GM15510 (cell line): Measurements from ENCODE around the gene TPSD1.
A peak's percentile ranks its signal among the peaks of the same experiment; 100 is the strongest.

Experiments used
- POLR2A ChIP-seq: IDR thresholded peaks from 3 replicates; pipeline ENCODE4 v1.6.1; 2011; ENCODE audit warnings: borderline replicate concordance; ENCODE audit not compliant: insufficient read length; ENCODE audit errors: extremely low read depth

The TPSD1 gene

DNA sequence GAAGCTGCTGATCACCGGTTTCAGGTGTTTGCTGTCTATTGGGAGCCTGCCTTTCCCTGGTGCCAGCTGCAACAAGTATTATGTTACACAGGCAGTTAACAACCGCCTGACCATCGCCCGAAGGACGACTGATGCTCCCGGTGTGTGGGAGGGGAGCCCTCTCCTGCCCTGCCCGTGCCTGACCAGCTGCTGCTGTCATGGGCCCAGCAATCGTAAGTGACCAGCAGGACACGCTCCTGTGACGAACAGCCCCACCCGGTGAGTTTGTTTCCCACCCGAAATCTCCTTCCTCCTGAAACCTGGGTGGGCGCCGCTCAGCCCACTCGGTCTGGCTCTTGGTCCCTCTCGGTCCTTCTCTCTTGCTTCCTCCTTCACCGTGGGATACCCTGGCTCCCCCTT, 35.7 kb downstream of the TPSD1 start:
- no peak for TF ChIP-seq POLR2A

DNA sequence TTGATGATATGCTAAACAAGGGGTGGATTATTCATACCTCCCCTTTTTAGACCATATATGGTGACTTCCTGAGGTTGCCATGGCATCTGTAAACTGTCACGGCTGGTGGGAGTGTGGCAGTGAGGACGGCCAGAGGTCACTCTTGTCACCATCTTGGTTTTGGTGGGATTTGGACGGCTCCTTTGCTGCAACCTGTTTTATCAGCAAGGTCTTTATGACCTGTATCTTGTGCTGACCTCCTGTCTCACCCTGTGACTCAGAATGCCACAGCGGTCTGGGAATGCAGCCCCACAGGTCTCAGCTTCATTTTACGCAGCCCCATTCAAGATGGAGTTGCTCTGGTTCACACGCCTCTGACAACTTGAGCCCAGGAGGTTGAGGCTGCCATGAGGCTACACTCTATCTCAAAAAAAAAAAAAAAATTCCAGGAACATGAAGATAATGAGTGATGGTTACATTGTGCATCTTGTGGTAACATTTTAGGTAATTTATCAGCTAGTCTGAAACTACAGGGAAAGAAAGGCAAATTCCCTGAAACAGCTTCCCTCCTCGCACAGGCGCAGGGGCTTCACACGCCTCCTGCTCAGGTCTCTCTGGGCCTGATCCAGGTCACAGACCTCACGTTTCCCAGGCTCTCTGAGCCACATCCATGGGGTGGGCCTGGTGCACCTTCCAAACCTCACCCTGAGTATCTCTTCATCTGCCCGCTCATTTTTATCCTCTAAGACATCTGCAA, 38.2 kb downstream of the TPSD1 start:
- no peak for TF ChIP-seq POLR2A

DNA sequence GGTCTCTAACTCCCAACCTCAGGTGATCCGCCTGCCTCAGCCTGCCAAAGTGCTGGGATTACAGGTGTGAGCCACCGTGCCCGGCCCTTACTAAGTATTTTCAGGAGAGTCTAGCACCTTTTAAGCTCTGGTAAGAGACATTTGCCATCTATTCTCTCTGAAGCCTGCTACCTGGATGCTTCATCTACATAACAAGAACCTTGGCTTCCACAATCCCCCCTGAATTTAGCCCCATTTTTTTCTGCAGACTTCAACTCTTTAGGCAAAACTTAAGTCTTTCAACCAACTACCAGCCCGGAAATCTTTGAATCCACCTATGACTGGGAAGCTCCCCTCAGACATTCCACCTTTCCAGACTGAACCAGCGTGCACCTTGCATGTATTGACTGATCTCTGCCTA, 39.6 kb downstream of the TPSD1 start:
- TF ChIP-seq POLR2A, result no peak

DNA sequence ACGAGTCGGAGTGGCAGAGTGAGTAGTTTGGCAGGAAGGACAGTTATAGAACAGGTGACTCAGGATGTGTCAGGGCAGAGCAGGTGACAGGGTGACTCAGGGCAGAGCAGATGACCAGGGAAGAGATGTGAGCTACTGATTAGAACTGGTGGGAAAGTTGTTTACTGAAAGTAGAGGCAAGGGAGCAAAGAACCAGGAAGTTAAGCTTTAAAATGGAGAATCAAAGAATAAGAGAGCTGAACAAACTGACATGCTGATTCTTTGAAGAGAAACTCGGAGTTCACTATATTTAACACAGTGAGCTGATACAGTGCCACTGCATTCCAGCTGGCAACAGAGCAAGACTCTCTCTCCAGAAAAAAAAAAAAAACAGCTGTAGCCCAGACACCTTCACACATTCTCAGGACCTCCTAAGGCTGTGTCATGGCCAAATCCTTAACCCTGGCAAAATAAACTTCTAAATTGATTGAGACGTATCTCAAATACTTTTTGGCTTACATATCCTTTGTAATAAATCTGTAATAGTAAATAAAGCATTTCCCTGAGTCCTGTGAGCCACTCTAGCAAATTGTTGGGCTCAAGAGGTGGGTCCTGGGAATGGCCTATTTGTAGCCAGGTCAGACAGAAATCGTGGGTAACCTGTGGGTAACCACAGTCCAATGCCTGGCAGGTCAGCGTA, 41.3 kb downstream of the TPSD1 start:
- no peak for TF ChIP-seq POLR2A

DNA sequence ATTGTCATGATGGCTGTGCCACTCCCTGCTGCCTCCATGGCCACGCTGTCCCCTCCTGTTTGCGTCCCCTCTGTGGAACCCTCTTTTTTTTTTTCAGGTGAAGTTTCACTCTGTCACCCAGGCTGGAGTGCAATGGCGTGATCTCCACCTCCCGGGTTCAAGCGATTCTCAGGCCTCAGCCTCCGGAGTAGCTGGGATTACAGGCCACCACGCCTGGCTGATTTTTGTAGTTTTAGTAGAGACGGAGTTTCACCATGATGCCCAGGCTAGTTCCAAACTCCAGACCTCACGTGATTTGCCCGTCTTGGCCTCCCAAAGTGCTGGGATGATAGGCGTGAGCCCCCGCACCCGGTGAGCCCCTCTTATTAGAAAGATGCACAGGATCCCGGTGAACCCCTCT, 42.5 kb downstream of the TPSD1 start:
- no peak for TF ChIP-seq POLR2A

DNA sequence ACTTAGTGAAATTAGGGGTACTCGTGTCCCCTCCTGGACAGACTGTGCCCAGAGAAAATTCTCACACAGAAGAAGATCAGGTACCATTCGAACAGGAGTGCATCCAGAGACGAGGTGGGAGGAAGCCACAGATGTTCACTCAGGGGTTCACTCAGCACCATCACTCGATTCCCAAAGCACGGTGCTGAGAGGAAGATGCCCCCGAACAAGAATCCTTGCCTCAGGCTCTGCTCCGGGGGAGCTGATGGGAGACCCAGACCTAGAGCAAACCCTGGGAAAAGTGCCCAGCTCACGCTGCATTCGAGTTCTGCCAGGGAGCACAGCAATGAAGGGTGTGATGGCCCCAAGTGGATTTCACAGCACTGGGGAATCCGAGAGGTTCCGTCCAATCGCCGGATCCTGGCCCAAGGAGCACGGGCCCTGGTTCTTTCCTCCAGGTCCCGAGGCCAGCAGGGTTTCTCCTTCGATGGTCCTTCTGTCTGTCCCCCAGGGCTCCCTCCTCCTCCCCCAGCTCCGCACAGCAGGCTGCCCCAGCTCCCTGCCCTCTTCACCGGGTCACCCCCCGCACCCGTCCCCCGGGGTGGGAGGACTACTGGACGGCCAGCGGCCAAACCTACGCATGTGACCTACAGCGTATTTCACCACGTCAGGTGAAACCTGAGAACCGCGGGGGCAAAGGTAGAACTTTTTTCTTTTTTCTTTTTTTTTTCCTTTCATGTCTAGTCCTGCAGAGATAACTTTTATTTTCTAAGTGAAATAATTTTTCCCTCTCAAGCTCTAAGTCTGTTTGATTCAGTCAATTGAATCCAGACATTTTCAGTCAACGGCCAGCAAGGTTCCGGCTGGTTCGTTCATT, 43.4 kb downstream of the TPSD1 start:
- TF ChIP-seq POLR2A, result no peak

DNA sequence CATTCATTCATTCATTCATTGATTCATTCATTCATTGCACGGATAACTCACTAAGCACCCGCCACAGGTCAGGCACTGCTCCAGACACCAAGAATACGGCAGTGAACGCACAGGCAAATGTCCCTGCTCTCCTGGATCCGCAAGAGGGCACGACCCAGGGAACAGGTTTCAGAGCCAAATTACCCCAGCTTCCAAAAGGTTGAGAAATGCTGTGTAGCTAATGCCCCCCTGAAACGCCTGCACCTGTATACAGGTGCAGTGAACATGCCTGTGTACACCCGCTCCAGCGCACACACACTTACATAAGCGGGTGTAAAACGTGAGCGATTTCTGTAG, 44.0 kb downstream of the TPSD1 start:
- TF ChIP-seq POLR2A, result no peak

DNA sequence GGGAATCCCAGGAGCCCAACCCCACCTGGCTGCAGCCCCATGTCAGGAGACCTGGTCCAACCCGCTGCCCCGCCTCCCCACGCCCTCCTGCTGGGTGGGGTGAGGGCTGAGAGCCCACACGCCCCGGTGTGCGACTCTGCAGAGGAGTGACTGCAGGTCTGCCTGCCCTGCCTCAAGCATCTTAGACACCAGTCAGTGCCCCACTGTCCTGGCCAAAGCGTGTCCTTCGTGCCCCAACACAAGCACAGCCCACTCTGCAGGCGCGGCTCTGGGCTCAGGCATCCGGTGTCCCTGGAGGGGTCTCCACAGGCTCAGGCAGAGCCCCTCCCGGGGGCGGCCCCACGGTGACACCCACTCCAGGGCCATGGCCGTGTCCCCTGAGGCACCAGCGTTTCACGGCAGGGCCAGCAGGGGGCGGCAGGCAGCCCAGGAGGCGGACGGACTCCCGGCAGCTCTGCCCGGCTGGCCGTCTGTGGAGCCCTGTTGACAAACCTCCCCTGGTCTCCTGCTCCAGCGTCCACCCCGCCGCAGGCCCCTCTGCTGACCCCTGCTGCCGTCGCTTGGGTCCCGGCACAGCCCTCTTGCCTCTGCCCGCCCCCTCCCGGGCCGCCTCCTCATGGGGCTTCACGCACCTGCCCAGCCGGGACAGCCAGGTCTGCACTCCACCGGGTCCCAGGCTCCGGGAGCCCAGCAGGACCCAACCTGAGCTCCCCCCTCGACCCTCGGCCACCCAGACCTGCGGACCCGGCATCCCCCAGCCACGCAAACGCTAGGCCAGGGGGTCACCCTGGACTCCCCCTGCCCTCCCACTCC, 45.0 kb downstream of the TPSD1 start:
- TF ChIP-seq POLR2A, result no peak

DNA sequence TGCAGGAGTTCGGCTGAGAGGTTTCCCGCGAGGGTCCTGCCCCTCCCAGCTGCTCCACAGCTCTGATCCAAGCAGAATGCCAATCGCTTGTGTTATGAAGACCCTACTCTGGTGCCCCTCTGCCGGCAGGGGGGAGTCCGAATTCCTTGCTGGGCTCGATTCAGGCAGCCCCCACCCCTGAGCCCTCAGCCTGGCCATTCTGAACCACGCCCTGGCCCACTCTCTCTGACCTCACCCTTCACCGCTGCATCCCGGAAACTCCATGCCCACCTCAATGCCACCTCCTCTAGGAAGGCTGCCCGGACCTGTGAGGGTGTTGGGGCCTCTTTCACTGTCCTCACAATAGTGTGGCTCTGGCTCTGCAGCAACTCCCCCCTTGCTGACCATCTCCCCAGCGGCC, 45.7 kb downstream of the TPSD1 start:
- no peak for TF ChIP-seq POLR2A

DNA sequence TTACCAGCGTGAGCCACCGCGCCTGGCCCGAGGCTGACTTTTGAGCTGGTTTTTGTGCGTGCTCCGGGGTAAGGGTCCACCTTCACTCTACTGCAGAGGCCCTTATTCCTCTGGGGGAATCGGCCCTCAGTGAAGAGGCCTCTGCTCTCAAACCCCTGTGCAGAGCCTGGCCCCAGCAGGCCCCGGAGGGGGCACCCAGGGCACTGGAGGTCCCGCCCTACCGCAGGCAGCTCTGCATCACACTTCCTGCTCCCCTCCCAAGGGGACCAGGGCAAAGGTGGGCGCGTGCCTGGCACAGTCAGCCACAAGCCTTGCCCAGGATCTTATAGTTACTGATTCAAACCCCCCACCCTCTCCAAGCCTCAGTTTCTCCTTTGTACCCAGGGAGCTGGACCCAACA, 50.0 kb downstream of the TPSD1 start:
- TF ChIP-seq POLR2A, result no peak

DNA sequence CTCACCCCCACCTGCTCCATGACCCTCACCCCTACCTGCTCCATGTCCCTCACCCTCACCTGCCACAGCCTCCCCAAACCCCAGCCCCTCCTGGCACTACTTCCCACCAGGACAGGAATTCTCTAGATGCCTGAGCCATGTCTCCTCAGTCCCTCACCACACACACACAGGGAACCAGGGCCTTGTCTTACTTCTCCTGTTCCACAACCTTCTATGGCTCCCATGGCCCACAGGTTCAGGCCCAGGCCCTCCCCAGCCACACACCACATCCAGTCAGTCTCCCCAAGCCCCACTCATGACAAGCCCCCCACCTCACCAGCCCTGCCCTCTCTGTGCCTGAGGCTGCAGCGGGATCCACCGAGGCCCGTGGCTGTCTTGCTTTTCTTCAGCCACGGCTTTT, 50.5 kb downstream of the TPSD1 start:
- TF ChIP-seq POLR2A, result no peak

DNA sequence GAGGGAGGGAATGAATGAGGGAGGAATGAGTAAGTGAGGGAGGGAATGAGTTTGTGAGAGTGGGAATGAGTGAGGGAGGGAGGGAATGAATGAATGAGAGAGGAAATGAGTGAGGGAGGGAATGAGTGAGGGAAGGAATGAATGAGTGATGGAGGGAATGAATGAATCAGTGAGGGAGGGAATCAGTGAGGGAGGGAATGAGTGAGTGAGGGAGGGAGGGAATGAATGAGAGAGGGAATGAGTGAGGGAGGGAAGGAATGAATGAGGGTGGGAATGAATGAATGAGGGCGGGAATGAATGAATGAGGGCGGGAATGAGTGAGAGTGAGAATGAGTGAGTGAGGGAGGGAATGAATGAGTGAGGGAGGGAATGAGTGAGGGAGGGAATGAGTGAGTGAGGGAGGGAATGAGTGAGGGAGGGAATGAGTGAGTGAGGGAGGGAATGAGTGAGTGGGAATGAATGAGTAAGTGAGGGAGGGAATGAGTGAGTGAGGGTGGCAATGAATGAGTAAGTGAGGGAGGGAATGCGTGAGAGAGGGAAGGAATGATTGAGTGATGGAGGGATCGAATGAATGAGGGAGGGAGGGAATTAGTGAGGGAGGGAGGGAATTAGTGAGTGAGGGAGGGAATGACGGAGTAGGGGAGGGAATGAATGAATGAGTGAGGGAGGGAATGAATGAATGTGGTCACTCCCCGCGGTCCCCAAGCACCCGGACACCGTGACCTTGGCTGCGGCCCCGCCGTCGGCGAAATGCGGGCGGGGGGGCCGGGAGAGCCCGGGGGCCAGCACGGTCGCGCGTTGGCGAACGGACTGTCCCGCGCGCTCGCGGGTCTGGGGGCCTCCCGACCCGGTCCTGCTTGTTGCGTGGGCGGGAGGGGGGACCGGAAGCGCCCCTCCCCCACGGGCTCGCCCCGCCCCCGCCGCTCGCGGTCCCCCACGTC, 52.4 kb downstream of the TPSD1 start:
- TF ChIP-seq POLR2A, result peak; percentile 62
